OCI-LY1 (cell line): Measurements from ENCODE around the gene NUBPL.

Experiments used
- H2AFZ ChIP-seq: fragments of 200-600 bp; sonication (generic), shearing (Covaris generic); 2 replicates; pipeline ENCODE4 v1.6.0; 2014; ENCODE audit warnings: antibody characterized with exemption, mild to moderate bottlenecking, low read length
- H3F3A ChIP-seq: fragments of 200-600 bp; sonication (generic), shearing (Covaris generic); 2 replicates; pipeline ENCODE4 v1.6.0; 2014; ENCODE audit warnings: mild to moderate bottlenecking, antibody characterized with exemption, low read length, moderate library complexity; ENCODE audit not compliant: insufficient read depth
- H3K27ac ChIP-seq: fragments of 200-600 bp; sonication (generic); 2 replicates; pipeline ENCODE4 v1.5.1; 2014; ENCODE audit warnings: low read length, mixed run types, mild to moderate bottlenecking, low read depth; ENCODE audit not compliant: poor library complexity, severe bottlenecking
- H3K27me3 ChIP-seq: fragments of 200-600 bp; sonication (generic); 2 replicates; pipeline ENCODE4 v1.6.0; 2014; ENCODE audit warnings: antibody characterized with exemption, mild to moderate bottlenecking, low read length, moderate library complexity; ENCODE audit not compliant: insufficient read depth
- H3K36me3 ChIP-seq: fragments of 200-600 bp; sonication (generic); 2 replicates; pipeline ENCODE4 v1.6.1; 2014; ENCODE audit warnings: mild to moderate bottlenecking, antibody characterized with exemption, low read length, moderate library complexity, mixed read lengths; ENCODE audit not compliant: insufficient read depth
- H3K4me1 ChIP-seq: fragments of 200-600 bp; sonication (generic); 2 replicates; pipeline ENCODE4 v1.5.1; 2014; ENCODE audit warnings: mild to moderate bottlenecking, low read length, moderate library complexity; ENCODE audit not compliant: insufficient read depth, severe bottlenecking
- H3K4me2 ChIP-seq: fragments of 200-600 bp; sonication (generic), shearing (Covaris generic); 2 replicates; pipeline ENCODE4 v1.6.1; 2014; ENCODE audit warnings: low read length
- H3K4me3 ChIP-seq: fragments of 200-600 bp; sonication (generic); 2 replicates; pipeline ENCODE4 v1.5.1; 2014; ENCODE audit warnings: low read length, low read depth, mild to moderate bottlenecking, mixed read lengths; ENCODE audit not compliant: poor library complexity, severe bottlenecking
- H3K79me2 ChIP-seq: fragments of 200-600 bp; shearing (Covaris generic); 2 replicates; pipeline ENCODE4 v1.6.1; 2016; ENCODE audit warnings: mixed run types, low read length, mixed read lengths; ENCODE audit not compliant: insufficient read depth
- H3K9ac ChIP-seq: fragments of 200-600 bp; sonication (generic), shearing (Covaris generic); 2 replicates; pipeline ENCODE4 v1.6.1; 2014; ENCODE audit warnings: mild to moderate bottlenecking, low read length, mixed read lengths
- H3K9me2 ChIP-seq: fragments of 200-600 bp; sonication (generic), shearing (Covaris generic); 2 replicates; pipeline ENCODE4 v1.6.1; 2014; ENCODE audit warnings: low read depth, mild to moderate bottlenecking, low read length, mixed read lengths
- H3K9me3 ChIP-seq: fragments of 200-600 bp; shearing (Covaris generic); 2 replicates; pipeline ENCODE4 v1.6.1; 2014; ENCODE audit warnings: low read length, mixed read lengths
- H4K20me1 ChIP-seq: fragments of 200-600 bp; sonication (generic), shearing (Covaris generic); 2 replicates; pipeline ENCODE4 v1.6.0; 2016; ENCODE audit warnings: mild to moderate bottlenecking, low read length; ENCODE audit not compliant: insufficient read depth
- EZH2 ChIP-seq: fragments of 200-600 bp; sonication (generic), shearing (Covaris generic); IDR thresholded peaks from 2 replicates; pipeline ENCODE4 v1.8.0; 2017; ENCODE audit warnings: borderline replicate concordance, mixed run types, mild to moderate bottlenecking, antibody characterized with exemption, low read length, moderate library complexity, mixed read lengths
- TF ChIP-seq, protein P1 (sequence below): fragments of 200-600 bp; sonication (generic), shearing (Covaris generic); IDR thresholded peaks from 2 replicates; pipeline ENCODE4 v1.5.1; 2017; ENCODE audit warnings: mild to moderate bottlenecking, antibody characterized with exemption, low read length, moderate library complexity, mixed read lengths

NUBPL gene

DNA sequence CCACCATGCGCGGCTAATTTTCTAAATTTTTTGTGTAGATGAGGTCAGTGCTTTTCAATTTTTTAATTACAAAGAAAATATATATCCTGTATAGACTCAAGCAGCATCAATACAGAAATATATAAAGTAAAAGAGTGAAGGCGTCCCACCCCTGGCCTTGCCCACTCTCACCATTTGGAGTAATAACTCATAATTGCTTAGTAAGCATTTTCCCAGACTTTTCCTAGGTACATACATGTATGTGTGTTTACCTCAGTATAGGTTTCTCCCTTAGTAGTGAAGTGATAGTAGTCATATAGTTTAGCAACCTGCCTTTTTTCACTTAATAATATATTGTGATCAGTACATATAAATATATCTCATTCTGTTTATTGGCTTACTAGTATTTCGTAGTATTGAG lies 200.1 kb downstream of the NUBPL start:
- Histone ChIP-seq H3K36me3 (no peaks in the 10 kb centered on the region), H3K9me3 (no peaks in the 10 kb centered on the region), H3K9me2 (no peaks in the 10 kb centered on the region), H3K4me3 (no peak overlapping the region), H3K4me2 (no peak overlapping the region), H4K20me1 (no peaks in the 10 kb centered on the region), H3F3A (no peaks in the 10 kb centered on the region), H3K27ac (no peak overlapping the region), H2AFZ (no peak overlapping the region), H3K27me3 (no peaks in the 10 kb centered on the region), H3K4me1 (no peaks in the 10 kb centered on the region), H3K9ac (no peak overlapping the region), H3K79me2 (no peaks in the 10 kb centered on the region)
- no peak for TF ChIP-seq EZH2
- TF ChIP-seq, protein P1, sequence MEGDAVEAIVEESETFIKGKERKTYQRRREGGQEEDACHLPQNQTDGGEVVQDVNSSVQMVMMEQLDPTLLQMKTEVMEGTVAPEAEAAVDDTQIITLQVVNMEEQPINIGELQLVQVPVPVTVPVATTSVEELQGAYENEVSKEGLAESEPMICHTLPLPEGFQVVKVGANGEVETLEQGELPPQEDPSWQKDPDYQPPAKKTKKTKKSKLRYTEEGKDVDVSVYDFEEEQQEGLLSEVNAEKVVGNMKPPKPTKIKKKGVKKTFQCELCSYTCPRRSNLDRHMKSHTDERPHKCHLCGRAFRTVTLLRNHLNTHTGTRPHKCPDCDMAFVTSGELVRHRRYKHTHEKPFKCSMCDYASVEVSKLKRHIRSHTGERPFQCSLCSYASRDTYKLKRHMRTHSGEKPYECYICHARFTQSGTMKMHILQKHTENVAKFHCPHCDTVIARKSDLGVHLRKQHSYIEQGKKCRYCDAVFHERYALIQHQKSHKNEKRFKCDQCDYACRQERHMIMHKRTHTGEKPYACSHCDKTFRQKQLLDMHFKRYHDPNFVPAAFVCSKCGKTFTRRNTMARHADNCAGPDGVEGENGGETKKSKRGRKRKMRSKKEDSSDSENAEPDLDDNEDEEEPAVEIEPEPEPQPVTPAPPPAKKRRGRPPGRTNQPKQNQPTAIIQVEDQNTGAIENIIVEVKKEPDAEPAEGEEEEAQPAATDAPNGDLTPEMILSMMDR = no peak

DNA sequence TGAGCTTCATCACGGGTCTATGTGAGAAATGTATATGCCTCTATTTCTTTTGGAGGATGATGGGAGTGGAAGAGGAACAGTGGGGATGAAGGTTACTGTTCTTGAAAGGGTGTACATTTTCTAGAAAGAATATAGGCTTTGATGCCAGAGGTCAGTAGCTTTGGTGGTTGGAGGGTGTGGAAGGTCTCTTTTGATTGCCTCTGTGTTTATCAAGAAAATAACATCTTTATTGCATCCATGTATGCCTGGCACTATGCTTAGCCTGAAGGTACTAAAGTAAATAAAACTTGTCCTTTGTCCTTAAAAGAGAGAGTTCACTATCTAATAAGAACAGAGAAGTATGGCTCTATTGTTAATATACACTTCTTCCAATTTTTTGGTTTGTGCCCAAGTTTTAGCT lies 201.8 kb downstream of the NUBPL start:
- TF ChIP-seq, protein P1 = no peak
- no peak for TF ChIP-seq EZH2
- Histone ChIP-seq H3K36me3 (no peaks in the 10 kb centered on the region), H3K4me1 (no peaks in the 10 kb centered on the region), H3K9me2 (no peaks in the 10 kb centered on the region), H3K4me2 (no peak overlapping the region), H4K20me1 (no peaks in the 10 kb centered on the region), H3K27me3 (no peaks in the 10 kb centered on the region), H3K9ac (no peak overlapping the region), H3K27ac (no peak overlapping the region), H3K79me2 (no peaks in the 10 kb centered on the region), H3K4me3 (no peak overlapping the region), H3K9me3 (no peaks in the 10 kb centered on the region), H3F3A (no peaks in the 10 kb centered on the region), H2AFZ (no peak overlapping the region)

DNA sequence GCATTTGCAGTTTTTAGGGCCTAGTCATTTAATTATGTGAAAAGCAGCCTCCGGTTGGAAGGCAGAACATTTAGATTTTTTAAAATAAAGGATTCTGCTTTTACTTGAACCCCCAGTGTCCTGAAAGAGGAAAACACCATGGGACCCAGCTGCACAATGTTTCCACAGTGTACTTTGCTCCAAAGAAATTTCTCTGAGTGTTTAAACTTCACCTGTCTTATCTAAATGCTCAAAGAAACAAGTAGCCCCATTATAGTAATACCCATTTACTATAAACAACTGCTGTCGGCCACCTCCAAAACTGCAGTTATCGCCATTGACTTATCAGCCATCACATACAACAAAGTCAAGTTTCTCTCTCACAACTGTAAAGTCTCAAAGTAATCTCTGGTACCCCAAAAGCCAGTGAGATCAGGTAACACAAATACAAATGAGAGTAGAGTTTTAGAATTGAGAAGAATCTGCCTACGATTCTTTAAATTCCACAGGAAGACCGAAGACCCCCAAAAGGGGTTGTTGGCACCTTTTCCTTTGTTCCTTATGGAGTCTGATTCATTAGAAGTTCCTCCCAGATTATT lies 205.2 kb downstream of the NUBPL start:
- Histone ChIP-seq H2AFZ (no peak overlapping the region), H3K4me2 (no peak overlapping the region), H3K9ac (no peak overlapping the region), H3K9me2 (no peaks in the 10 kb centered on the region), H3K79me2 (no peaks in the 10 kb centered on the region), H4K20me1 (no peaks in the 10 kb centered on the region), H3K36me3 (no peaks in the 10 kb centered on the region), H3K9me3 (no peaks in the 10 kb centered on the region), H3K4me3 (no peak overlapping the region), H3K27ac (no peak overlapping the region), H3F3A (no peaks in the 10 kb centered on the region), H3K27me3 (no peaks in the 10 kb centered on the region), H3K4me1 (no peaks in the 10 kb centered on the region)
- TF ChIP-seq EZH2 = no peak
- TF ChIP-seq, protein P1 = no peak
